ENCODE results near the gene KDM5D. TPM values are rescaled to one million over a fixed set of nuclear protein-coding genes. Genes with fewer than 3 reads are reported as not detected.
A peak's percentile ranks its signal among the peaks of the same experiment; 100 is the strongest.

Gene KDM5D
- total and polyA plus RNA-seq, 2 of the 8 experiments (the other 6 are each of a cell fraction or from before 2014, with no cell fraction given): 21.9 to 24.4 TPM

- no peak for TF ChIP-seq HDAC2 (IDR thresholded peaks at IDR 0.05; ENCODE audit: borderline replicate concordance in 1 of 2, low read depth in 2 of 2, low read length in 2 of 2)
- TF ChIP-seq JUN (IDR thresholded peaks at IDR 0.05; ENCODE audit: low read depth, low read length): no peak
- peak; percentile 74; the same call in 1 of the 2 replicates for TF ChIP-seq POLR2AphosphoS5 (IDR thresholded peaks at IDR 0.05; ENCODE audit: low read depth, low read length)
- no peak for TF ChIP-seq EP300 (IDR thresholded peaks at IDR 0.05; ENCODE audit: borderline replicate concordance in 1 of 2, low read depth in 2 of 2, low read length in 2 of 2)
- TF ChIP-seq GTF2F1 (IDR thresholded peaks at IDR 0.05; ENCODE audit: borderline replicate concordance, low read depth, low read length): no peak
- TF ChIP-seq TAF1 (IDR thresholded peaks at IDR 0.05; ENCODE audit: low read depth, low read length): peak; percentile 93
- no peak for TF ChIP-seq BRCA1 (IDR thresholded peaks at IDR 0.05; ENCODE audit: low read depth, low read length)
- no peak for TF ChIP-seq POU5F1 (IDR thresholded peaks at IDR 0.05; ENCODE audit: low read depth, low read length)
- no peak for TF ChIP-seq EGR1 (IDR thresholded peaks at IDR 0.05; ENCODE audit: borderline replicate concordance, low read depth, low read length)
- peak; percentile 57; the same call in 1 of the 2 replicates for TF ChIP-seq YY1 (IDR thresholded peaks at IDR 0.05; ENCODE audit: low read depth, low read length)
- no peak for TF ChIP-seq ZNF274 (IDR thresholded peaks at IDR 0.05; ENCODE audit: borderline replicate concordance, extremely low read depth, low read length)
- no peak for TF ChIP-seq SIN3A (conservative IDR thresholded peaks at IDR 0.05 in 1 of 2, IDR thresholded peaks at IDR 0.05 in 1 of 2; ENCODE audit: low read depth in 1 of 2, low read length in 2 of 2)
- no peak for TF ChIP-seq RXRA (IDR thresholded peaks at IDR 0.05; ENCODE audit: insufficient read depth, low read depth, low read length)
- TF ChIP-seq RFX5 (IDR thresholded peaks at IDR 0.05; ENCODE audit: borderline replicate concordance, low read depth, low read length): no peak
- no peak for TF ChIP-seq NRF1 (IDR thresholded peaks at IDR 0.05; ENCODE audit: low read depth, low read length)
- TF ChIP-seq SP4 (IDR thresholded peaks at IDR 0.05; ENCODE audit: low read length): no peak
- no peak for TF ChIP-seq KDM4A (IDR thresholded peaks at IDR 0.05; ENCODE audit: low read depth, low read length, severe bottlenecking)
- TF ChIP-seq SUZ12 (IDR thresholded peaks at IDR 0.05; ENCODE audit: low read length): no peak
- TF ChIP-seq CTCF (IDR thresholded peaks at IDR 0.05; ENCODE audit: control extremely low read depth in 1 of 3, insufficient read depth in 1 of 3, low read depth in 1 of 3, low read length in 3 of 3): no peak
- peak; percentile 22; the same call in 1 of the 2 replicates for TF ChIP-seq RBBP5 (IDR thresholded peaks at IDR 0.05; ENCODE audit: borderline replicate concordance, low read depth, low read length)
These were observed at the start of gene KDM5D (continued) for GRCh38 chrY:19744381-19745378.
